NB4 (cell line): ENCODE data around the gene FMN1.

Experiments used
- CTCF ChIP-seq: IDR thresholded peaks from one replicate; pipeline ENCODE4 v1.5.1; 2012; ENCODE audit warnings: low read depth, low read length
- MAX ChIP-seq: IDR thresholded peaks from 2 replicates; pipeline ENCODE4 v1.6.1; 2011; ENCODE audit warnings: low read depth, low read length
- MYC ChIP-seq: IDR thresholded peaks from 2 replicates; pipeline ENCODE4 v1.6.1; 2011; ENCODE audit warnings: low read depth, low read length
- POLR2A ChIP-seq: IDR thresholded peaks from 2 replicates; pipeline ENCODE4 v1.6.1; 2011; ENCODE audit warnings: mild to moderate bottlenecking; ENCODE audit not compliant: insufficient read length; ENCODE audit errors: extremely low read depth

GRCh38 chr15:33206366-33206765 is 11.9 kb upstream of the FMN1 start:
- TF ChIP-seq POLR2A (no peak), CTCF (no peak), MAX (no peak), MYC (no peak)
